Measurements from ENCODE around the gene PPP2R2C.

Gene PPP2R2C

GRCh38 chr4:6469898-6470501 is 2.4 kb downstream of the PPP2R2C start:
- H3K4me3 ChIP-seq (ENCODE audit: low read depth, low read length), result peak overlapping the region; percentile 41

- no peak overlapping the region for H3K4me3 ChIP-seq (ENCODE audit: low read depth, low read length)
Measured at GRCh38 chr4:6469144-6469543, 3.3 kb downstream of the PPP2R2C start.

- no peak overlapping the region for H3K4me3 ChIP-seq (ENCODE audit: low read depth, low read length)
Measured at GRCh38 chr4:6468376-6468775, 4.0 kb downstream of the PPP2R2C start.

GRCh38 chr4:6467600-6467999 is 4.8 kb downstream of the PPP2R2C start:
- no peak overlapping the region for H3K4me3 ChIP-seq (ENCODE audit: low read depth, low read length)

- H3K4me3 ChIP-seq (ENCODE audit: low read depth, low read length), result no peak overlapping the region
Measured at GRCh38 chr4:6466756-6467381, 5.5 kb downstream of the PPP2R2C start.

GRCh38 chr4:6465955-6466354 is 6.5 kb downstream of the PPP2R2C start:
- H3K4me3 ChIP-seq (ENCODE audit: low read depth, low read length), result no peak overlapping the region

GRCh38 chr4:6464842-6465588 is 7.4 kb downstream of the PPP2R2C start:
- H3K4me3 ChIP-seq (ENCODE audit: low read depth, low read length), result no peak overlapping the region

GRCh38 chr4:6463311-6464289 is 8.8 kb downstream of the PPP2R2C start:
- H3K4me3 ChIP-seq (ENCODE audit: low read depth, low read length), result no peak overlapping the region

GRCh38 chr4:6461301-6462165 is 10.9 kb downstream of the PPP2R2C start:
- H3K4me3 ChIP-seq (ENCODE audit: low read depth, low read length), result no peak overlapping the region

- no peak overlapping the region for H3K4me3 ChIP-seq (ENCODE audit: low read depth, low read length)
Measured at GRCh38 chr4:6460876-6461275, 11.5 kb downstream of the PPP2R2C start.

- no peak overlapping the region for H3K4me3 ChIP-seq (ENCODE audit: low read depth, low read length)
Measured at GRCh38 chr4:6458528-6458927, 13.9 kb downstream of the PPP2R2C start.

- H3K4me3 ChIP-seq (ENCODE audit: low read depth, low read length), result no peak overlapping the region
Measured at GRCh38 chr4:6456450-6456849, 16.0 kb downstream of the PPP2R2C start.

GRCh38 chr4:6454112-6454910 is 18.1 kb downstream of the PPP2R2C start:
- H3K4me3 ChIP-seq (ENCODE audit: low read depth, low read length), result no peak overlapping the region

- H3K4me3 ChIP-seq (ENCODE audit: low read depth, low read length), result no peak overlapping the region
Measured at GRCh38 chr4:6453688-6453990, 18.8 kb downstream of the PPP2R2C start.

- H3K4me3 ChIP-seq (ENCODE audit: low read depth, low read length), result no peak overlapping the region
Measured at GRCh38 chr4:6452897-6453687, 19.3 kb downstream of the PPP2R2C start.

- H3K4me3 ChIP-seq (ENCODE audit: low read depth, low read length), result no peak overlapping the region
Measured at GRCh38 chr4:6452116-6452896, 20.1 kb downstream of the PPP2R2C start.

- H3K4me3 ChIP-seq (ENCODE audit: low read depth, low read length), result no peak overlapping the region
Measured at GRCh38 chr4:6451309-6451708, 21.1 kb downstream of the PPP2R2C start.

GRCh38 chr4:6450709-6451108 is 21.7 kb downstream of the PPP2R2C start:
- no peak overlapping the region for H3K4me3 ChIP-seq (ENCODE audit: low read depth, low read length)
